HG02610 (cell line): ENCODE data around the gene GPS1.
A peak's percentile ranks its signal among the peaks of the same experiment; 100 is the strongest.

Experiments used
- ATAC-seq: cut with Tn5 transposase; IDR thresholded peaks from one replicate; pipeline ENCODE4 v1.9.1; 2021; ENCODE audit warnings: mild to moderate bottlenecking, moderate library complexity; ENCODE audit not compliant: unreplicated experiment

Gene GPS1

GRCh38 chr17:82098169-82098938, 46.7 kb downstream of the GPS1 start, which contains the start of gene FASN:
FASN (minus strand) TSS chr17:82098236; CDS start chr17:82096445, 1,791 bp downstream.
- ATAC-seq = peak; percentile 69

- ATAC-seq = peak; percentile 13
Measured at GRCh38 chr17:82098939-82099763, 47.5 kb downstream of the GPS1 start.

DNA sequence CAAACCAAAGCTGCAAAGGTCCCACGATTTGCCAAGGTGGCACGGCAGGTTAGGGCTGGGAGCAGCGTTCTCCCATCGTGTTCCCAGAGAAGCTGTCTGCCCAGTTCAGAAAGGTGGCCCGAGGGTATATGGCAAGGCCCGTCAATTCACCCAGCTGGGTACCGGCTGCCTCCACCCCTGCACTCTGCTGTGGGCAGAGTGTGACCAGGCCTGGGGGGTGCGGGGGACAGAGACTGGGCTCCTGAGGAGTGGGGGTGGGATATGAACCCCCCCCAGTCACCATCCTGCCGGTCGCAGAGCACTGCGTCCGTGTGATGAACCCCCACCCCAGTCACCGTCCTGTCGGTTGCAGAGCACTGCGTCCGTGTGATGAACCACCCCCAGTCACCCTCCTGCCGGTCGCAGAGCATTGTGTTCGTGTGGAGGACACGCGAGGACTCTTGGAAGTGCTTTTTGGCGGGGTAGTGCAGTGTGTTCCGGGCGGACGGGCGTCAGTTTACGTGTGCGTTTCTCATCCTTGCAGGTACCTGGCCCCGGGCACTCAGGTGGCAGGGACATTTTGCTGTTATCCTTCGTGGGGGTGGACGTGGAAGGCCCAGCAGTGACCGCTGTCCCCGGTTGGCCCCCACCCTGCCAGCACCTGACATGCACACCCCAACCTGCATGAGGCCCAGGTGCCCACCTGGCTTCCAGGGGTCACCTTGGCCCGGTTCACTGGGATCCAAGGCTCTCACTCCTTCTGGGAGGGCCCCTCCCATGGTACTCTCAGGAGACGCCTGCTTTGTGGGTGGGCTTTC, 49.0 kb downstream of the GPS1 start:
- no peak for ATAC-seq

DNA sequence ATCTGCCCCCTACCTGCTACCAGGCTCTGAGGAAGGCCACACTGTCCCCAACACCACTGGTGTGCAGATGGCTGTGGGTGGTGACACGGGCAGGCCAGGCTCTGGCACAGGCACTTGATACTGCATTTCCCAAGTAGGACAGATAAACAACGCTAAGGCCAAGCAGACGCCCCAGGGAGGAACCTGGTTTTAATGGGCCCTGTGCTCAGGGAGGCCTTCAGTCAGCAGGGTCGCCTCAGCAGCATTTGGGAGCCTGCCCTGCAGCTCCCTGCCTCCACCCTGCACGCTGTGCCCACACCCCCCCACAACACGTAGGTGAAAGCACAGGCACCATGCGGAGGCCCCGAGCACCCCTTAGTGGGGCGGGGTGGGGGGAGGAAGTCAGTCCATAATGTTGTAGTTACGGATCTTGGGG, 49.6 kb downstream of the GPS1 start:
- ATAC-seq = no peak

- no peak for ATAC-seq
Measured at GRCh38 chr17:82101767-82102679, 50.3 kb downstream of the GPS1 start.

GRCh38 chr17:82103553-82104451, 52.1 kb downstream of the GPS1 start:
- no peak for ATAC-seq

GRCh38 chr17:82104797-82105416, 53.2 kb downstream of the GPS1 start:
- ATAC-seq = no peak

DNA sequence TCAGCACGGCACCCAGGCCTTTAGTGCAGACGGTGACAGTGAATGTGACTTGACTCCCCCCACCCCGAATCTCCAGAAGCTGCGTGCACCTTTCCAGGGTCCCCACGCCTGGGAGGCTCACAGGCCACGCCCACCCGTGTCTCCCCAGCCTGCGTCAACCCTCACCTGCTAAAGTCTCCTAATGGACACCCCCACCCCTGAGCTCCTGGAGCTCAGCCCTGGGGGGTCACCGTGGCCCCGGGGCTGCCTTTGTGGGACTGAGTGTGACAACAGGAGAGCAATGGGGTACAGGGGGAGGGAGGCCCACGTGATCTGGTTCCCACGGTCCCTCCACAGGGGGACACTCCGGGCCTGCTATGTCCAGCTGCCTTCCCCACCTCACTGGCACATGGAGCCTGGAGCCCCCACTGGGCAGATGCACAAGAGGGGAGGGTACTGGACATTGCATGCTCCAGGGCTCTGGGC, 53.8 kb downstream of the GPS1 start:
- ATAC-seq = no peak

DNA sequence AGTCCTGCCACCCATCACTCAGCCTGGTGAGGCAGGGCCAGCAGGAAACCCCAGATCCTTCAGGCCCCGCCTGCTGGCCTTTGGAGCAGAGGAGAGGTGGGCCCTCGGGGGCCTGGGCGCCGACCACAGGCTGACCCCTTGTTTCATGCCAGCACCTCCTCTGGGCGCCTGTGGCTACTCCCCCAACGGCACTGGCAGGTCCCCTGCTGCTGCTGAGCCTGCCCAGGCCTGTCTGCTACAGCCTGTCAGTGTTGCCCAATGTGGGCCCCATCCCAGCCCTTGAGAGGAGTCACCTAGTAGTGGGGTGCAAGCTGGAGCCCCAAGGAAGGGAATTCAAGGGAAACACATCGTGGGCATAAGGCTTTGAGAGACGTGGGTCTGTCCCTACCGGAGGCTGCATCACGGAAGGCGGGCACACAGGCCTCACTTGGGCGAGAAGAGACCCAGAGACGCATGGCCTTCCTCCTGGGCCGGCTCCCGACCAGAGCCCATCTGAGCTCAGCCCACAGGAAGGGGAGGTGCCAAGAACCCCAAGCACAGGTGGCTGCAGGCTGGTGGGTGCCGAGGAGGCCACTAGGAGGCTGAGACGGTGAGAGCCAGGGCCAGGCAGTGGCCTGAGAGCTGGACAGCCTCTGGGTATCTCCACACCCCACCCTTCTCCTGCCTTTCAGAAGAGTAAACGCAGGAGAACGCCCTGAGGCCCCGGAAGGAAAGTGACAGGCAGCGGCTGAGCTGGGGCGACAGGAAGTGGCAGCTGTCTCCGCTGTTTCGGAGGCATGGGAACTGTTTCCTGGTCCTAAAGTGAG, 54.4 kb downstream of the GPS1 start:
- peak; percentile 83 for ATAC-seq

GRCh38 chr17:82106688-82107305, 55.1 kb downstream of the GPS1 start:
- ATAC-seq = no peak
